GM19397 (cell line): ENCODE measurements around the gene LFNG.
"Not testable (repeated sequence)": the region's sequence is repeated elsewhere in the genome, so short reads cannot be mapped to it uniquely, and the experiment has no call there.

Experiments used
- ATAC-seq: cut with Tn5 transposase; IDR thresholded peaks from one replicate; pipeline ENCODE4 v1.9.1; 2021; ENCODE audit warnings: mild to moderate bottlenecking, moderate library complexity; ENCODE audit not compliant: unreplicated experiment

LFNG gene

DNA sequence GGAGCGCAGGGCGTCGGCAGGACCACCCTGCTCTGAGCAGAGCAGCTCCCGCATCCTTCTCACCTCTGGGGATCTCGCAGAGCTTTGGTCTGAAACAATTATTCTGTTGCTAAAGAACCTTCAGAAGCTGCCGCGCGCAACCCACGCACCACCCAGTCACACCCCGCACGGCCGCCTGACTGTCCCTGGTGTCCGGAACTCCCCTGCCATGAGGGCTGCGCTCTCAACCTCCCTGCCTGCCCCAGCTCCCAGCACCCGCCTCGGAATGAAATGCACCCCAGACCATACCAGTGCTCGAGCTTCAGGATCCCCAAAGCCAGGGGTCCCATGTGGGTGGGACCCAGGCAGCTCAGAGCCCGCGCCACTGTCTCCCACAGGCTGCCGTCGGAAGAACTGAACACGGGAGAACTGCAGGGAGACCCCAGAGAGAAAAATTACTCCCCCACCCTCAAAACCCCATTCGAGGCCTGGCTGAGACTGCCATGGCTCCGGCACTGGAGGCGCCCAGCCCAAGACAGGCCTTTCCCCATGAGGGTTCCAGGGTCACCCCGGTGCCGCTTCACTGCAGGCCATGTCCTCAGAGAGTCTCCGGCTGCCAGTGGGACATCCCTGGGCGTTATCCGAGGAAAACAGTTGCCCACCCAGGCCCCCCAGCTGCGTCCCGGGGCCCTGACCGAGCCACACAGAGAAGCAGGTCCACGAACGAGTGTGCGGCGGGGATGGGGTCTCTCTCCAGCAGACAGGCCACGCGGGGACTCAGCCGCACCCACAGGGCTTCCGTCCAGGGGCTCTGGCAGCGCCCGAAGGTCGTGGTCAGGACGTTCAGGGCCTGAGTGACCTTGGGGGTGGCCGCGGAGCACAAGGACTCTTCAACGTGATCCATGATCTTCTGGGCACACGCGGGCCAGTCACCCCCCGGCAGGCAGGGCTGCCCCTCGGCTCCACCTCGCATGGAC is 23.6 kb downstream of the LFNG start:
- ATAC-seq = no peak

DNA sequence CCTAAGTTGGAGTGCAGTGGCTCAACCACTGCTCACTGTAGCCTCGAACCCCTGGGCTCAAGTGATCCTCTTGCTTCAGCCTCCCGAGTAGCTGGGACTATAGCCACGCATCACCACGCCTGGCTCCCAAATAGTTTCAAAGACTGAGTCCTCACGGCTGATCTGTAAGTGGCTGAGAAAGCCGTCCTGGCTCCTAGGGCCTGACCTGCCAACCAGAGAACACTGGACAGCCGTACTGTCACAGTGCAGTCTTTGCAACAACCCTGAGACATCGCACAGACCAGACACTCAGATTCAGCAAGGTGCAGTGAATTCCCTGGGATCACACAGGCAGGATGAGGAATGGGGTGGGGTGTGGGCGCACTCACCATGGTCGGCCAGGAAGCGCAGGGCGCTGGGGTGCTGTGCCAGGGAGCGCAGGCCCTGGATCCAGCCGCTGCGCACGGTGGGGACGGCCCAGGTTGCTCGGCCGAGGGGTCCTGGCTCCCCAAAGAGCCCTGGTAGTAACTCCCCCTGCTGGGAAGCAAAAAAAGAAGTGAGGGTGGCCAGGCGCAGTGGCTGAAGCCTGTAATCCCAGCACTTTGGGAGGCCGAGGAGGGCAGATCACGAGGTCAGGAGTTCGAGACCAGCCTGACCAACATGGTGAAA is 25.1 kb downstream of the LFNG start:
- no peak for ATAC-seq

DNA sequence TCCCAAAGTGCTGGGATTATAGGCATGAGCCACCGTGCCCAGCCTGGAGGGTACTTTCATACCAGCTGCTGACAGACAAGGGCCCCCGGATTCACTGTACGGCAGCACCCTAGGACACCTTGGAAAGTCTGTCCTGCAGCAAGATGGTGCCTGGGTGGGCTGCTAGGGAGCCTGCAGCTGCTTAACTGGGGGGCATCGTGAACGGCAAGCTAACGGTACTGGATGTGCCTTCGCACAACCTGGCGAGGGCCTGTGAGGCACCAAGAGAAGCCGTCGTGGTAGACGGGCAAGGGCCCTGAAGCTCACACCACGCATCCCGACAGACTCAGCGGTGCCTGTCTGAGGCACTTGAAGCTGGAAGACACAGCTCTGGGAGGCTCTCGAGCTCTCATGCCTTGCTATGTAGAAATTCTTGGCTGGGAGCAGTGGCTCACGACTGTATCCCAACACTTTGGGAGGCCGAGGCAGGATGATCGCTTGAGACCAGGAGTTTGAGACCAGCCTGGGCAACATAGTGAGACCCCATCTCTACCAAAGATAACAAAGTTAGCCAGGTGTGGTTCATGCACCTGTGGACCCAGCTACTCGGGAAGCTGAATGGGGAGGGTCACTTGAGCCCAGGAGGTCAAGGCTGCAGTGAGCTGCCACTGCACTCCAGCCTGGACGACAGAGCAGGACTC is 26.3 kb downstream of the LFNG start:
- ATAC-seq = no peak

DNA sequence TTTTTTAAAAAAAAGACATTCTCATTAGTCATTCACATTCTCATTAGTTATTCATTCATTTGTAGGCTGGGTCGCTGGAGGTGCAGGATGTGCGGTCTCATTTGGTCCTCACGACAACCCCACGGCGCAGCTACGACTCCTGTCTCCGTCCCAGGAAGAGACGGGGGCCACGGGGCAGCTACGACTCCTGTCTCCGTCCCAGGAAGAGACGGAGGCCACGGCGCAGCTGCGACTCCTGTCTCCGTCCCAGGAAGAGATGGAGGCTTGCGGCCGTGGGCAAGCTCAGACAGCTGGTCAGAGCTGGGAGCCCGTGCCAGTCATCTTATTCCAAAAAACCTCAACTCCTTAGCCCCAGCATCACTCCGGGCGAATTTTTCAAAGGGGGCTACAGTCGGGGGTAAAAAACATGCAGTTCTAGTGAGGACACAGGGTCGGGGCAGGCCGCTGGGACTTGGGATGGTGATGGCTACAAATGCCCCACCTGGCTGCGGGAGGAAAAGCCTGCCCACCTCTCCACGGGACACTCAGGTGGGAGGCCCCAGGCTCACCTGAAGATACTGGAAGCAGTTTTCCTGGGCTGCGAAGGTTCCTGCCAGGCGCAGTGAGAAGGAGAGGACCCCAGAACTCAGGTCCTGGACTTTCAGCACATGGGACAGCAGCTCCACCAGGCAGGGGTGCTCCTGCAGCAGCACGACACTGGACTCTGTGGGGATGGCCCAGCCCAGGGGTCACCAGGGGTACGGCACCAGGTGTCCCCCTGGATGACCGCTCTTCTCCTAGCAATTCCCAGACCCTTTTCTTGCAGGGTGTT is 27.4 kb downstream of the LFNG start:
- no peak for ATAC-seq

DNA sequence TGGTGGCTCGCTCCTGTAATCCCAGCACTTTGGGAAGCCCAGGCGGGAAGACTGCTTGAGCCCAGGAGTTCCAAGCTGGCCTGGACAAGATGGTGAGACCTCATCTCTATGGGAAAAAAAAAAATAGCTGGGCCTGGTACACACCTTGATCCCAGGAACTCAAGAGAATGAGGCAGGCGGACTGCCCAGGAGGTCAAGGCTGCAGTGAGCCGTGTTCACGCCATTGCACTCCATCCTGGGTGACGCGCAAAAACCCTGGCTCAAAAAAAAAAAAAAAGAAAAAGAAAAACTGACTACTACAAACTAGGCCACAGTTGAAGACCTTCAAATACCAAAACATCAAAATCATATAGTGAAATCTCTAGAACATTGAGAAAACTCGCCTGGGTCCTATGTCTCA is 31.8 kb downstream of the LFNG start:
- ATAC-seq = no peak

DNA sequence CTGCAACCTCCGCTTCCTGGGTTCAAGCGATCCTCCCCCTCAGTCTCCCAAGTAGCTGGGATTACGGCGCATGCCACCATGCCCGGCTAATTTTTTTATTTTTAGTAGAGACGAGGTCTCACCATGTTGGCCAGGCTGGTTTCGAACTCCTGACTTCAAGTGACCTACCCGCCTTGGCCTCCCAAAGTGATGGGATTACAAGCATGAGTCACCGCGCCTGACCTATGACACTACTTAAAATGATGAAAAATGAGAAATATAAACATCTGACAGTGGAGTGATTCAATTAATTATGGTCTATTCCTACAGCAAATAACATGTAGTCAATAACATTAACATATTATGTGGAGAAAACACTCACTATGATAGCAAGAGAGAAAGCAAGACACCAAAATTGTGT is 33.5 kb downstream of the LFNG start:
- ATAC-seq = no peak

DNA sequence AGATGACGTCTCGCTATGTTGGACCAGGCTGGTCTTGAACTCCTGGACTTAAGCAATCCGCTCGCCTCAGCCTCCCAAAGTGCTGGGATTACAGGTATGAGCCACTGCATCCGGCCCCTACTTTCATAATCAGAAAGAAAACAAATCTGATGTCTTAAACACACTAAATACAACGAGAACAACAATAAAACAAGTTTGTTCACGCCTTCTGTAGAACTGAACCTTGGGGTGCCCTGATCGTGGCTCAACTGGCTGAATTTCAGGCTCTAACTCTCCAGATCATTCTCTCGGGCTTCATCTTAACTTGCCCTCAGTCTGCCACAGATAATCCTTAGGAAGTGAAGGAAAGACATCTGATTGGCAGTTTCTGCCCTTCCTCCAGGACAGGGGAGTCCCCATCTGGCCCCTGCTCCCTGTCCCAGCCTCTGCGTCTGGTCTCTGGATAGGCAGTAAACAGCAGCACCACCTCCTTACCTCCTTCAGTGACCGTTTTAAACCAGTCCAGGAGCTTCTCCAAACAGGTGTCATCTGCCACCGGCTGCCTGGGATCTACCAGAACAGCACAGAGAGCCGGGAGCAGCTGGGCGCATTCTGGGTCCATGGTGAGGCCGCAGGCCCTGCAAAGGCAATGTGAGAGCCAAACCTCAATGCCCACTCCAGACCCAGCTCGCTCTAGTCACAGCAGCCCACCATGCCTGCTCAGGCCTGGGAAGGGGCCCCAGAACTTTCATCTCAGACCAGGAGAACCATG is 34.4 kb downstream of the LFNG start:
- ATAC-seq = no peak

DNA sequence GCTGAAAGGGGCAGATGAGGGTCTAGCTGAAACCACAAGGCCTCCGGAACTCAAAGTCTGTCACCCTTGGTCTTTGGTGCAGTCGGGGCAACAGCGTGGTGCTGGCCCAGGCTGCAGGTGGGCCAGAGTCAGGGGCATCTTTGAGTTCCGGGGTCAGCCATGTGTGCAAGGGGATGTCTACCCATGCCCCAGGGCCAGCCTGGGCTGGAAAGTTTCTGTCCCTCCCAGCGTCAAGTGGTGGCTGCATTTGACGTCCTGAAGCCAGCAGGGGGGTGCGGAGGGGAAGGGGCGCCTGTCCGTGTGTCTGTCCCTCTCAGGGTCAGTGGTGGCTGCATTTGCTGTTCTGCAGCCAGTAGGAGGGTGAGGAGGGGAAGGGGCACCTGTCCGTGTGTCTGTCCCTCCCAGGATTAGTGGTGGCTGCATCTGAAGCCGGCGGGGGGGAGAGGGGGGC is 35.1 kb downstream of the LFNG start:
- no peak for ATAC-seq

DNA sequence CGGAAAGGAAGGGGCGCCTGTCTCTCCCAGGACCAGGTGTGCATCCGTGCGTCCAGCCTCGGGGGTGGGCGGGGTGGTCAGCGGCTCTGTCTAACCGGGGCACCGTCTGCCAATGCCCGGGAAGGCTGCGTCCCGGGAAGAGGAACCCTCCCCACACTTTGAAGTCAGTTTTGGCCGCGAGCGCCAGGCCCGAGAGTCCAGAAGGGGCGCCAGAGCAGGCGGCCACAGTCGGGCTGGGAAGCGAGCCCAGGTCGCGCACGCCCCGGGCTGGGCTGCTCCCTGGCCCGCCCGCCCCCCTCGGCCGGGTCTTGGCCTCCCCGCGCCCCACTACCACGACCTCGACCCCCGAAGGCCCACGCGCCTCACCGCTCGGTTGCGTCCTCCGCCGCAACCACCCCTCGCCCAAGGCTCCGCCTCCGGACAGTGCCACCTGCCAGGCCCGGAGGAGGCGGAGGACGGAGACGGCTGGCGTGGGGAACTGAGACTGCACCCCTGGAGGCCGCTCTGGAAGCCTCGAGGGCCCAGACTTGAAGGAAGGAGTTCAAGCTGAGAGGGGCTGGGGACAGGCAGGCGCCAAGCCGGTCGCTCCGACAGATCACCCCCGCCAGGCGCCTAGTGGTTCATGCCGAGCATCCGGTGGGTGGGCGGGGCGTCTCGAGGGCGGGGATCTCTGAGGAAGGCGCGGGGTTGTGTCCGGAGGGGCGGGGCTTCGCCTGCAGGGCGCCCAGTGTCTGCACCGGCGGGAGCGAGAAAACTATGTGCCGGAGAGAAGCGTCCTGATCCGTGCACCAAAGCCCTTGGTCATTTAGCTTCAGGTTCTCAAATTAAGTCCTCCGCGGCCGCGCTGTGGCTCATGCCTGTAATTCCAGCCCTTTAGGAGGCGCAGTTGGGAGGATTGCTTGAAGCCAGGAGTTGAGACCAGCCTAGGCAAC is 35.8 kb downstream of the LFNG start, which contains the start of gene BRAT1:
TSS of gene BRAT1 (minus strand) at position 404 of the 932 bp plus-strand sequence. CDS start 1,093 bp downstream, outside the sequence.
- ATAC-seq = peak; percentile 71

DNA sequence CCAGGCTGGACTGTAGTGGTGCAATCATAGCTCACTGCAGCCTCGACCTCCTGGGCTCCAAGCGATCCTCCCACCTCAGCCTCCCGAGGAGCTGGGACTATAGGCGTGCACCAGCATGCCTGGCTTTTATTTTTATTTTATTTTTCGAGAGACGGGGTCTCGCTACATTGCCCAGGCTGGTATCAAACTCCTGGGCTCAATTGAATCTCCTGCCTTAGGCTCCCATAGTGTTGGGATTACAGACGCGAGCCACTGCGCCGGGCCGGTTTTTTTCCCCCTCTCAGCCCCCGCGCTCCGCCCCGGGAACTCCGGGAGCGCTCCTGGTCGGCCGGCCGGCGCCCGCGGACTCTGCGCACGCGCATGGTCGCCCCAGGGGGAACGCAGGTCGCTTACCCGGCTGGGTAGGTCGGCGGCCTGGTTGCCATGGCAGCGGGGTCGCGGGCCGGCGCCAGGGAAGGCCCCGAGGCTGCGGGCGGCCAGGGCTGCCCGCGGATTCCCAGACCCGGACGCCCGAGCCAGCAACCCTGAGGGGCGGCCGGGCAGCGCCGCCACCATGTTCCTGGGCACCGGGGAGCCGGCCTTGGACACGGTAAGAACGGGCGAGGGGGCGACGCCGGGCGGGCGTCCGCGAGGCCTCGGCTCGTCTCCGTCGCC is 39.2 kb downstream of the LFNG start, which contains the start of gene IQCE:
TSS of gene IQCE (plus strand) at position 351 of the 654 bp plus-strand sequence. CDS start at position 554, 203 bp downstream.
- ATAC-seq = peak; percentile 56

DNA sequence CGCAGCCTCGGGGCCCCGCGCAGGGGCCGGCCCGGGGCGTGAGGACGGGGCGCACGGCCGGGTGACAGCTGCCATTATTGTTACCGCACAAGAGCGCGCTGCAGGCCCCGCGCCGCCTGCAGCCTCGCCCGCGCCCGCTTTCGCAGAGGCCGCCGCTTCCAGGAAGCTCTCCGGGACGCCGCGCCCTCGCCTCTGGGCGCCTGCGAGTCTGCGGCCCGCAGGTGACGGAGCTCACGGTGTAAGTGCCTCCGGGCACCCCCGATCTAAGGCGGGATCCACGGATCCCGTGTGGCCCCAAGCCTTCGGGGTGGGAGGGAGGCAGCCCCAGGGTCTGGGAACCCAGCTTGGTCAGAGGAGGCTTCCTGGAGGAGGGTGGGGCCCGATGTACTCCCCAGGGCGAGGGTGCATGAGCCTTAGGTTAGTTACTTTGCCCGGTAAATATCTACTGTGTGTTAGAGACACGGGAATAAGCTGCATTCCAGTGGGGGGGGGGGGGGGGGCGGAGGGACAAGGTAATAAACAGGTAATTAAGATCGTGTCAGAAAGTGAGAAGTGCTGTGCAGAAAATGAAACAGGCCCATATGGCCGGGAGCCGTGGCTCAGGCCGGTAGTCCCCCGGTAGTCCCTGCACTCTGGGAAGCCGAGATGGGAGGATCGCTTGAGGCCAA is 39.8 kb downstream of the LFNG start:
- ATAC-seq = peak; percentile 15

DNA sequence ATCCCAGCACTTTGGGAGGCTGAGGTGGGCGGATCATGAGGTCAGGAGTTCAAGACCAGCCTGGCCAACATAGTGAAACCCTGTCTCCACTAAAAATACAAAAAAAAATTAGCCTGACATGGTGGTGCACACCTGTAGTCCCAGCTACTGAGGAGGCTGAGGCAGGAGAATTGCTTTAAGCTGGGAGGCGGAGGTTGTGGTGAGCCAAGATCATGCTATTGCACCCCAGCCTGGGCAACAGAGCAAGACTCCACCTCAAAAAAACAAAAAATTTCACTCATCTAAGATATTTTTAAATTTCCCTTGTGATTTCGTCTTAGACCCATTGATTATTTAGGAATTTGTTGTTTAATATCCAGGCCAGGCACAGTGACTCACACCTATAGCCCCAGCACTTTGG is 44.4 kb downstream of the LFNG start:
- not testable (repeated sequence) for ATAC-seq

DNA sequence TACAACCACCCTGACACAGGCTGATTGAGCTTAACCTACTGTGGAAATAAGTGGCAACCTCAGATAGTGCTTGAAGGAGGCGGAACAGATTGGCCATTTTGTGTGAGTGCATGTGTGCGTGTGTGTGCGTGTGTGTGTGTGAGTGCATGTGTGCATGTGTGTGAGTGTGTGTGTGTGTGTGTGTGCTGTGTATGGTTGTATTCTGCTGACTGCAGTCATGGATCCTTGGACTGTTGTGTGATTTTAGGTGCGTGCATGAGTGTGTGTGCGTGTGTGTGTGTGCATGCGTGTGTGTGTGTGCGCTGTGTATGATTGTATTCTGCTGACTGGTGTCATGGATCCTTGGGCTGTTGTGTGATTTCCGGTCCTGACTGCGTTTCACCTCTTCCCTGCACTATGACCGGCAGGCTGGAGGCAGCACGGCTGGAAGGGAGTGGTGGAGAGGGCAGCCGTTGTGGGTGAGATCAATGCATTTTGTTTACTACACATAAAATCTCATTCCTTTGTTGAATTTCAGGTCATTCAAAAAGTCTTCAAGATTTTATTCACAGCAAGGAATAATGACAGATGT is 45.5 kb downstream of the LFNG start:
- ATAC-seq = no peak

DNA sequence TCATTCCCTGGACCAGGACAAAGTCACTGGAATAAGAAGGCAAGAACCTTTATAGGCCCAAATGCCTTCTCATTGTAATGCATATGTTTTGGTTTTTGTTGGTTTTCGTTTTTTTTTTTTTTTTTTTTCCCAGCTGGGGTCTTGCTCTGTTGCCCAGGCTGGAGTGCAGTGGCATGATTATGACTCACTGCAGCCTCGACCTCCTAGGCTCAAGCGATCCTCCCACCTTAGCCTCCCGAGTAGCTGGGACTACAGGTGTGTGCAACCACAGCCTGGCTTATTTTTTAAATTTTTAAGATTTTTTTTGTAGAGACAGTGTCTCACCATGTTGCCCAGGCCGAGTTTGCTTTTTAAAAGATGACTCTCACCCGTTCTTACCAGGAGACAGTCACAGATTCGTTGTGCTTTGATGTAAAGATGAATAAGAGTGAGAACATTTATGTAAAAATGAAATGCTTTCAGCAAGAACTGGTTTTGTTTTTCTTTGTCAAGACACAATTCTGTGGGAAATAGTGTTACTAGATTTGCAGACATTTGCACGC is 46.8 kb downstream of the LFNG start:
- ATAC-seq = no peak

DNA sequence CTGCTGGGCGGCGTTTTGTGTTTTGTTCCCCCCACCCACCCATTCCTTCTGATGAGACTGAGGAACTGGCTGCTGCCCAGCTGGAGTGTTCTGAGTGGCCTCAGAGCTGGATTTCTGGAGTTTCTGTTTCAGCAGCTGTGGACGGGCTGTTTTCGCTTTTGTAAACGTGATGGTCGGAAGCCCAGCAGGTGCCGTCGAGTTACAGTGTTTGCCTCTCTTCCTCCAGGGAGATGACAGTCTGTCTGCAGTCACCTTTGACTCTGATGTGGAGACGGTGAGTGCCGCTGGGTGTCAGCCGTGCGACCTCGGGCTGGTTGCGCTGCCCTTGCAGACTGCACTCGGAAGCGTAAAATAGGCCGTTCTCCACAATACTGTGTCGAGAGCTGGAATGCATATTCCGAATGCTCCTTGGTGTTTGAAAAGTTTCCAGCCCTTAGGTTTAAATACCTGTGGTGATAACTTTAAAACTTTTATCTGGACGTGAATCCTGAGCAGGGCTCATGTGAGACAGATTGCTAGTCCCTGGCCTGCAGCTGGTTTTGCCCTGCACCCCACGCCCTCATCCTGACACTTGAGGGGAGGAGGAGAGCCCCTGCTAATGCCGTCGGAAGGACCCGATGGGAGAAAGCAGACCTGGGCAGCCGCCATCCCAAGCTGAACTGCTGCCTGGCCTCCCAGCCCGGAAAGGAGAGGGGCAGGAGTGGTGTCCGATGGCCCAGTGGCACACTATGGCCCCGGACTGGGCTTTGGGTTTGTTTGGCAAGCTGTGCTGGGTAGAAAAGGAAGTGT is 47.5 kb downstream of the LFNG start:
- ATAC-seq = no peak

DNA sequence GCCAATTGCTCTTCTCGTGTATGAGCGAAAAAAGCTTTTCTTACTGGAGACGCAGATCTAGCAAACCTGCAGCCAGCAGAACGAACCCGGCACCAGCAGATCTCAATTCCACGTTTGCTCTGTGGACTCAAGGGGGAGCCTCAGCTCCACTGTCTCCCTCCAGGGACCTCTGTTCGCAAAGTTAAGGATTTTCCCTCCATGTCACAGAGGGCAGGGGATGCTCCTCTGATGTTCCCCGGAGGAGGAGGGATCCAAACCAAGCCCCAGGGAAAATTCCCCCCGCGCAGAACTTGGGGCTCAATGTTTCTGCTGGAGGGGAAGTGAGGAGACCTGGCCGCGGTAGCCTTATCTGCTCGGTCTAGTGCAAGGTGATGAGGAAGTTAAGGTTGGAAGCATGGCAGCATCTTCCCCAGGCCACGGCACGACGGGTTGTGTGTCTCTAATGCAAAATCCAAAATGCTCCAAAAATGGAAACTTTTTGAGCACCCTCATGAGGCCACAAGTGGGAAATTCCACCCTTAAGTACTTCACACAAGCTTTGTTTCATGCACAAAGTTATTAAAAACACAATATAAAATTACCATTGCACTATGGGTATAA is 48.2 kb downstream of the LFNG start:
- ATAC-seq = no peak
